Spleen (tissue), 11 donors: Measurements from ENCODE around the gene RRAD. TPM values are rescaled to one million over a fixed set of nuclear protein-coding genes. Genes with fewer than 3 reads are reported as not detected.
"Not testable (repeated sequence)": the region's sequence is repeated elsewhere in the genome, so short reads cannot be mapped to it uniquely, and the experiment has no call there.

Experiments used
- DNase-seq: peaks from one replicate; pipeline ENCODE4 v3.0.0-alpha.2; 2020
- H3K27ac ChIP-seq, 8 donors: fragments of 200-600 bp; sonication (generic) in 7 of 8; 1 replicate in 4 of 8; 2 replicates in 4 of 8; pipeline versions ENCODE4 v1.5.0 to v1.8.0; 2016 to 2021; ENCODE audit warnings: inconsistent platforms in 4 of 8, mild to moderate bottlenecking in 4 of 8, moderate library complexity in 1 of 8
- H3K27me3 ChIP-seq, 7 donors: fragments of 200-600 bp; sonication (generic) in 6 of 7; replicated peaks in 1 of 7; 1 replicate in 4 of 7; 2 replicates in 3 of 7; pipeline versions ENCODE4 v1.5.0 to v1.8.0; 2016 to 2021; ENCODE audit warnings: inconsistent platforms in 3 of 7, mild to moderate bottlenecking in 1 of 7
- H3K36me3 ChIP-seq, 6 donors: fragments of 200-600 bp; sonication (generic) in 5 of 6; 1 replicate in 4 of 6; 2 replicates in 2 of 6; pipeline versions ENCODE4 v1.5.0 to v1.8.0; 2016 to 2021; ENCODE audit warnings: inconsistent platforms in 2 of 6
- H3K4me1 ChIP-seq, 6 donors: fragments of 200-600 bp; sonication (generic) in 5 of 6; 1 replicate in 3 of 6; 2 replicates in 3 of 6; pipeline versions ENCODE4 v1.5.0 to v1.8.0; 2016 to 2021; ENCODE audit warnings: inconsistent platforms in 3 of 6
- H3K4me3 ChIP-seq, 8 donors: fragments of 200-600 bp; sonication (generic) in 7 of 8; 1 replicate in 4 of 8; 2 replicates in 4 of 8; pipeline versions ENCODE4 v1.5.0 to v1.8.0; 2016 to 2021; ENCODE audit warnings: inconsistent platforms in 4 of 8, mild to moderate bottlenecking in 4 of 8, moderate library complexity in 2 of 8
- H3K9me3 ChIP-seq, 8 donors: fragments of 200-600 bp; sonication (generic) in 7 of 8; 1 replicate in 4 of 8; 2 replicates in 4 of 8; pipeline versions ENCODE4 v1.5.0 to v1.8.0; 2016 to 2021; ENCODE audit warnings: inconsistent platforms in 4 of 8
- POLR2A ChIP-seq, 3 donors: fragments of 450-650 bp; IDR thresholded peaks; one replicate each; pipeline ENCODE4 v1.5.1; 2017; ENCODE audit warnings: antibody characterized with exemption in 3 of 3, mild to moderate bottlenecking in 1 of 3
- POLR2AphosphoS5 ChIP-seq, 3 donors: sonication (generic); formaldehyde crosslinking; IDR thresholded peaks; one replicate each; pipeline ENCODE4 v1.5.1; 2017; ENCODE audit warnings: antibody characterized with exemption in 3 of 3
- WGBS, 5 donors: extraction: QIAGEN DNeasy Blood & Tissue Kit in 3 of 5; methylation state at CpG; one replicate each; pipeline versions ENCODE4 v1.1.5 to v1.1.7; 2013 to 2018; 5-methylcytosine and 5-hydroxymethylcytosine counted together
- intact Hi-C: fragments of 100-400 bp; cut with DNase I; formaldehyde crosslinking; loops from one replicate; pipeline ENCODE4 v1.15.0; 2023; ENCODE audit warnings: low total_unique reads
- polyA plus RNA-seq, 3 donors: library from polyadenylated mRNA; stranded (reverse); fragments of 200-250 nt; gene quantifications; one replicate each; pipeline ENCODE4 v1.2.1, GENCODE V29; 2013
- total RNA-seq, 7 donors: library from RNA; depleted of rRNA in 3 of 7; stranded (reverse); fragments of >200 nt in 3 of 7; fragmentation: NEBNext Ultra II Directional in 4 of 7; extraction: Animal tissue kit (Norgen Biotek cat#: 25700) in 4 of 7; gene quantifications; one replicate each; pipeline versions ENCODE4 v1.1.0 to v1.2.1, GENCODE V29; 2016 to 2021
- TF ChIP-seq, protein P1 (sequence below), 11 experiments: fragments of 200-600 bp in 7 of 11; fragments of 450-650 bp in 4 of 11; sonication (generic) in 4 of 11; IDR thresholded peaks in 8 of 11; conservative IDR thresholded peaks in 3 of 11; 1 replicate in 7 of 11; 2 replicates in 4 of 11; pipeline versions ENCODE4 v1.4.0 to v1.8.0; 2016 to 2021; ENCODE audit warnings: antibody characterized with exemption in 11 of 11, inconsistent platforms in 4 of 11, mild to moderate bottlenecking in 1 of 11
- donor health status: healthy with polysubstance abuse.
- donor health status: DM: no; HTN: no; CAD: no; lungs with moderate emphysema.
- donor health status: DM: no; HTN: no; CAD: no.
- donor health status: Bipolar disorder and iron deficiency.
- donor health status: healthy.
- donor health status: DM: no; HTN: no; CAD: no.
- donor health status: DM: yes; HTN: yes; CAD: no.

RRAD gene
- total and polyA plus RNA-seq, 10 donors = 0.52 to 16.4 (median 1.9) TPM

- TF ChIP-seq, protein P1, sequence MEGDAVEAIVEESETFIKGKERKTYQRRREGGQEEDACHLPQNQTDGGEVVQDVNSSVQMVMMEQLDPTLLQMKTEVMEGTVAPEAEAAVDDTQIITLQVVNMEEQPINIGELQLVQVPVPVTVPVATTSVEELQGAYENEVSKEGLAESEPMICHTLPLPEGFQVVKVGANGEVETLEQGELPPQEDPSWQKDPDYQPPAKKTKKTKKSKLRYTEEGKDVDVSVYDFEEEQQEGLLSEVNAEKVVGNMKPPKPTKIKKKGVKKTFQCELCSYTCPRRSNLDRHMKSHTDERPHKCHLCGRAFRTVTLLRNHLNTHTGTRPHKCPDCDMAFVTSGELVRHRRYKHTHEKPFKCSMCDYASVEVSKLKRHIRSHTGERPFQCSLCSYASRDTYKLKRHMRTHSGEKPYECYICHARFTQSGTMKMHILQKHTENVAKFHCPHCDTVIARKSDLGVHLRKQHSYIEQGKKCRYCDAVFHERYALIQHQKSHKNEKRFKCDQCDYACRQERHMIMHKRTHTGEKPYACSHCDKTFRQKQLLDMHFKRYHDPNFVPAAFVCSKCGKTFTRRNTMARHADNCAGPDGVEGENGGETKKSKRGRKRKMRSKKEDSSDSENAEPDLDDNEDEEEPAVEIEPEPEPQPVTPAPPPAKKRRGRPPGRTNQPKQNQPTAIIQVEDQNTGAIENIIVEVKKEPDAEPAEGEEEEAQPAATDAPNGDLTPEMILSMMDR (IDR thresholded peaks at IDR 0.05 in 8 of 11, conservative IDR thresholded peaks at IDR 0.05 in 3 of 11) = peak in 10 of 11 experiments; percentile 22 to 78 (median 68)
- no peak for TF ChIP-seq POLR2AphosphoS5 (IDR thresholded peaks at IDR 0.05)
- Histone ChIP-seq H3K27ac (peak within 1 kb of the TSS in 1 of 8 donors; percentile 38), H3K9me3 (no peaks in the 10 kb centered on the region), H3K36me3 (no peaks in the 10 kb centered on the region), H3K4me1 (peaks cover 0 to 41% (median 7%) of the 10 kb centered on the region in 6 donors), H3K4me3 (peak within 1 kb of the TSS in 1 of 8 donors; percentile 28), H3K27me3 (peaks cover 0 to 5% (median 0%) of the 10 kb centered on the region in 7 donors)
- DNase-seq = no peak
- WGBS, 5 donors = 71 to 79% (median 73%) methylated on average over 16 of the region's 16 CpGs
- intact Hi-C loops = no loop called here
Observed at GRCh38 chr16:66961065-66961744, 35.9 kb upstream of the RRAD start, which contains the start of gene CES3. TSS of gene CES3 (plus strand) at chr16:66961266. CDS start at chr16:66961308, 42 bp downstream.

DNA sequence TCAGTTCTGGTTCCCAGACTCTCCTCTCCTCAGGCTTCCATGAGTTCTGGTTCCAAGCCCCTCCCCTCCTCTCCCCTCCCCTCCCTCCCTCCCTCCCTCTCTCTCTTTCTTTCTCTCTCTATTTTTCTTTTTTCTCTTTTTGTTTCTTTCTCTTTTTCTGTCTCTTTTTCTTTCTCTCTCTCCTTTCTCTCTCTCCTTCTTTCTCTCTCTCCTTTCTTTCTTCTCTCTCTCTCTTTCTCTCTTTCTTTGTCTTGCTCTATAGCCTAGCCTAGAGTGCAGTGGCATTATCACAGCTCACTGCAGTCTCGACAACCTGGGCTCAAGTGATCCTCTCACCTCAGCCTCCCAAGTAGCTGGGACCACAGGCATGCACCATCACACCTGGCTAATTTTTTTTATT is 34.9 kb upstream of the RRAD start:
- no peak overlapping the region for H3K4me3 ChIP-seq
- intact Hi-C loops = no loop called here
- no peak for DNase-seq
- no peaks in the 10 kb centered on the region for H3K36me3 ChIP-seq
- peak overlapping the region in 1 of 8 donors; percentile 38 for H3K27ac ChIP-seq
- TF ChIP-seq POLR2A (IDR thresholded peaks at IDR 0.05) (no peak), POLR2AphosphoS5 (IDR thresholded peaks at IDR 0.05) (no peak)
- TF ChIP-seq, protein P1 (IDR thresholded peaks at IDR 0.05 in 8 of 11, conservative IDR thresholded peaks at IDR 0.05 in 3 of 11) = no peak
- peaks cover 0 to 41% (median 7%) of the 10 kb centered on the region in 6 donors for H3K4me1 ChIP-seq
- WGBS, 5 donors = 94 to 100% (median 95%) methylated on average over 1 of the region's 1 CpG
- peaks cover 0 to 5% (median 0%) of the 10 kb centered on the region in 7 donors for H3K27me3 ChIP-seq
- no peaks in the 10 kb centered on the region for H3K9me3 ChIP-seq

DNA sequence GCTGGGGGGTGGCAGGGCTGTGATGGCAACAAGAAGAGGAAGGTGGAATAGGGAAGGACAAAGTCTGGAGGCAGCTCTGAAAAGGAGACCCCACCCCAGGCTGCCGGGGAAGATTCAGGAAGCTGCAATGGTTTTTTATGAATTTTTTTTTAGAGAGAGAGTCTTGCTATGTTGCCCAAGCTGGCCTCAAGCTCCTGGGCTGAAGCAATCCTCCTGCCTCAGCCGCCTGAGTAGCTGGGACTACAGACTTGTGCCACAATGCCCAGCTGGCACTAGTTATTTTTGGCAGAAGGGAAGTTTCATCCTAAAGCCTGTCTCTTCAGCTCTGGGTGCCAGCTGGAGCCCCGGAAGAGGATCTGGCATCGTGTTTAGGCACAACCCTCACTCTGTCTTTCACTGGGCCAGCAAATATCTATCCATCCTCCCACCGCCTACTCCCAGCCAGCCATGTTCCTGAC is 34.4 kb upstream of the RRAD start:
- H3K4me3 ChIP-seq = no peak overlapping the region
- TF ChIP-seq POLR2A (IDR thresholded peaks at IDR 0.05) = no peak
- DNase-seq = no peak
- H3K36me3 ChIP-seq = no peaks in the 10 kb centered on the region
- 39 to 57% (median 53%) methylated on average over 4 to 5 of the region's 5 CpGs for WGBS, 5 donors
- intact Hi-C loops = no loop called here
- H3K27me3 ChIP-seq = peaks cover 0 to under 1% (median 0%) of the 10 kb centered on the region in 7 donors
- H3K27ac ChIP-seq = peak overlapping the region in 1 of 8 donors; percentile 38
- peaks cover 0 to 41% (median 7%) of the 10 kb centered on the region in 6 donors for H3K4me1 ChIP-seq
- no peaks in the 10 kb centered on the region for H3K9me3 ChIP-seq

GRCh38 chr16:66958857-66959703 is 33.7 kb upstream of the RRAD start:
- H3K36me3 ChIP-seq = no peaks in the 10 kb centered on the region
- peaks cover 0 to 41% (median 7%) of the 10 kb centered on the region in 6 donors for H3K4me1 ChIP-seq
- no peaks in the 10 kb centered on the region for H3K9me3 ChIP-seq
- H3K27me3 ChIP-seq = no peaks in the 10 kb centered on the region
- H3K27ac ChIP-seq = peak overlapping the region in 1 of 8 donors; percentile 38
- H3K4me3 ChIP-seq = no peak overlapping the region
- DNase-seq = no peak
- WGBS, 5 donors = 72 to 79% (median 73%) methylated on average over 7 of the region's 7 CpGs
- TF ChIP-seq POLR2AphosphoS5 (IDR thresholded peaks at IDR 0.05) (no peak), POLR2A (IDR thresholded peaks at IDR 0.05) (no peak)
- TF ChIP-seq, protein P1 (IDR thresholded peaks at IDR 0.05 in 8 of 11, conservative IDR thresholded peaks at IDR 0.05 in 3 of 11) = no peak
- intact Hi-C loops = no loop called here

- H3K9me3 ChIP-seq, intact Hi-C loops, H3K36me3 ChIP-seq, H3K4me3 ChIP-seq, DNase-seq, H3K27ac ChIP-seq: not testable (repeated sequence)
- Histone ChIP-seq H3K27me3 (peaks cover 0 to 25% (median 0%) of the 10 kb centered on the region in 7 donors), H3K4me1 (peaks cover 0 to 26% (median 4%) of the 10 kb centered on the region in 6 donors)
- WGBS, 5 donors = 81 to 95% (median 91%) methylated on average over 1 of the region's 1 CpG; no CpG with 5 or more reads in 1 of the 5 donors
Observed at GRCh38 chr16:66956154-66956457, 30.8 kb upstream of the RRAD start.

- intact Hi-C loops, H3K36me3 ChIP-seq, H3K9me3 ChIP-seq, H3K4me3 ChIP-seq, H3K27ac ChIP-seq, DNase-seq: not testable (repeated sequence)
- peaks cover 0 to 29% (median under 1%) of the 10 kb centered on the region in 7 donors for H3K27me3 ChIP-seq
- WGBS, 5 donors = 72 to 88% (median 83%) methylated on average over 17 of the region's 17 CpGs
- peaks cover 0 to 21% (median 3%) of the 10 kb centered on the region in 6 donors for H3K4me1 ChIP-seq
Observed at GRCh38 chr16:66955363-66956153, 30.2 kb upstream of the RRAD start.
